Ovary (tissue), 9 donors: ENCODE data around the gene ARL2BP. TPM values are rescaled to one million over a fixed set of nuclear protein-coding genes. Genes with fewer than 3 reads are reported as not detected.

ENCODE experiments used
- DNase-seq, 5 donors: peaks; one replicate each; pipeline ENCODE4 v3.0.0-alpha.2; 2019 to 2020
- H3K27ac ChIP-seq, 2 donors: fragments of 200-600 bp; one replicate each; pipeline versions ENCODE4 v1.5.1 to v1.8.0; 2019 to 2022
- H3K27me3 ChIP-seq: fragments of 200-600 bp; one replicate; pipeline ENCODE4 v1.8.0; 2022
- H3K36me3 ChIP-seq: fragments of 200-600 bp; sonication (generic); one replicate; pipeline ENCODE4 v1.5.1; 2019
- H3K4me1 ChIP-seq: one replicate; pipeline ENCODE4 v1.8.1; 2013; ENCODE audit warnings: mild to moderate bottlenecking, moderate library complexity; ENCODE audit not compliant: insufficient read depth
- H3K4me3 ChIP-seq: fragments of 200-600 bp; sonication (generic); one replicate; pipeline ENCODE4 v1.5.1; 2017
- H3K9me3 ChIP-seq, 2 donors: fragments of 200-600 bp in 1 of 2; sonication (generic) in 1 of 2; one replicate each; pipeline versions ENCODE4 v1.5.1 to v1.8.1; 2013 to 2019; ENCODE audit warnings: mild to moderate bottlenecking in 1 of 2, moderate library complexity in 1 of 2
- EP300 ChIP-seq: sonication (generic); formaldehyde crosslinking; IDR thresholded peaks from one replicate; pipeline ENCODE4 v1.6.1; 2017; ENCODE audit warnings: antibody characterized with exemption
- POLR2A ChIP-seq: fragments of 450-650 bp; IDR thresholded peaks from one replicate; pipeline ENCODE4 v1.6.1; 2017; ENCODE audit warnings: antibody characterized with exemption, mild to moderate bottlenecking, moderate library complexity
- WGBS, 3 donors: extraction: QIAGEN DNeasy Blood & Tissue Kit in 1 of 3; methylation state at CpG; one replicate each; pipeline versions ENCODE4 v1.1.5 to v1.1.7; 2013 to 2017; 5-methylcytosine and 5-hydroxymethylcytosine counted together
- intact Hi-C, 4 donors: fragments of 100-400 bp; cut with DNase I; formaldehyde crosslinking; loops; one replicate each; pipeline versions ENCODE4 v1.11.0 to v1.15.1; 2022 to 2023
- polyA plus RNA-seq, 2 donors: library from polyadenylated mRNA; stranded (reverse); fragments of 200-250 nt in 1 of 2; fragments of 350-450 nt in 1 of 2; fragmentation: Illumina TruSeq in 1 of 2; extraction: RNeasy Lipid Tissue Mini Kit (QIAGEN cat#74804) in 1 of 2; gene quantifications; one replicate each; pipeline ENCODE4 v1.2.3, GENCODE V29; 2013 to 2014
- total RNA-seq, 7 donors: library from RNA; depleted of rRNA in 2 of 7; stranded (reverse); fragments of >200 nt in 2 of 7; fragmentation: NEBNext Ultra II Directional in 3 of 7; extraction: Animal tissue kit (Norgen Biotek cat#: 25700) in 3 of 7; gene quantifications; one replicate each; pipeline versions ENCODE4 v1.1.0 to v1.2.4, GENCODE V29; 2016 to 2023
- TF ChIP-seq, protein P1 (sequence below), 3 donors: fragments of 450-650 bp in 2 of 3; fragments of 200-600 bp in 1 of 3; IDR thresholded peaks; one replicate each; pipeline versions ENCODE4 v1.5.1 to v1.8.0; 2016 to 2022; ENCODE audit warnings: antibody characterized with exemption in 3 of 3, mild to moderate bottlenecking in 1 of 3
- donor health status: DM: no; HTN: no; CAD: no; lungs with moderate emphysema.
- donor health status: DM: no; HTN: no; CAD: no.
- donor health status: Bipolar disorder and iron deficiency.
- donor health status: DM: yes; HTN: yes; CAD: no.
- donor health status: DM: no; HTN: no; CAD: no.
- donor health status: DM: yes; HTN: yes; CAD: no.

The ARL2BP gene
- total and polyA plus RNA-seq, 9 donors: 45.3 to 88.0 (median 57.7) TPM

DNA sequence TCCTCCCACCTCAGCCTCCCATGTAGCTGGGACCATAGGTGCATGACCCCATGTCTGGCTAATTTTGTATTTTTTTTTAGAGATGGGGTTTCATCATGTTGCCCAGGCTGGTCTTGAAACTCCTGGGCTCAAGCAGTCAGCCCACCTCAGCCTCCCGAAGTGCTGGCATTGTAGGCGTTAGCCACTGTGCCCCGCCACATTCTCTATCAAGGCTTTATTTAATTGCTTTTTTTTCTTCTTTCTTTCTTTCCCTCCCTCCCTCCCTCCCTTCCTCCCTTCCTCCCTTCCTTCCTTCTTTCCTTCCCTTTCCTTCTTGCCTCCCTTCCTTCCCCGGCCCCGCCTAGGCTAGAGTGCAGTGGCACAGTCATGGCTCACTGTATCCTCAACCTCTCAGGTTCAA is 35.3 kb upstream of the ARL2BP start:
- intact Hi-C loops: no loop called here
- no peak for TF ChIP-seq POLR2A
- TF ChIP-seq EP300: no peak
- TF ChIP-seq, protein P1, sequence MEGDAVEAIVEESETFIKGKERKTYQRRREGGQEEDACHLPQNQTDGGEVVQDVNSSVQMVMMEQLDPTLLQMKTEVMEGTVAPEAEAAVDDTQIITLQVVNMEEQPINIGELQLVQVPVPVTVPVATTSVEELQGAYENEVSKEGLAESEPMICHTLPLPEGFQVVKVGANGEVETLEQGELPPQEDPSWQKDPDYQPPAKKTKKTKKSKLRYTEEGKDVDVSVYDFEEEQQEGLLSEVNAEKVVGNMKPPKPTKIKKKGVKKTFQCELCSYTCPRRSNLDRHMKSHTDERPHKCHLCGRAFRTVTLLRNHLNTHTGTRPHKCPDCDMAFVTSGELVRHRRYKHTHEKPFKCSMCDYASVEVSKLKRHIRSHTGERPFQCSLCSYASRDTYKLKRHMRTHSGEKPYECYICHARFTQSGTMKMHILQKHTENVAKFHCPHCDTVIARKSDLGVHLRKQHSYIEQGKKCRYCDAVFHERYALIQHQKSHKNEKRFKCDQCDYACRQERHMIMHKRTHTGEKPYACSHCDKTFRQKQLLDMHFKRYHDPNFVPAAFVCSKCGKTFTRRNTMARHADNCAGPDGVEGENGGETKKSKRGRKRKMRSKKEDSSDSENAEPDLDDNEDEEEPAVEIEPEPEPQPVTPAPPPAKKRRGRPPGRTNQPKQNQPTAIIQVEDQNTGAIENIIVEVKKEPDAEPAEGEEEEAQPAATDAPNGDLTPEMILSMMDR (IDR thresholded peaks at IDR 0.05): no peak
- H3K4me3 ChIP-seq: no peak overlapping the region
- H3K36me3 ChIP-seq: no peaks in the 10 kb centered on the region
- H3K4me1 ChIP-seq: no peaks in the 10 kb centered on the region
- no peaks in the 10 kb centered on the region for H3K9me3 ChIP-seq
- no peak overlapping the region for H3K27ac ChIP-seq
- no peak for DNase-seq
- WGBS, 3 donors: 94 to 99% (median 98%) methylated on average over 5 of the region's 5 CpGs
- no peaks in the 10 kb centered on the region for H3K27me3 ChIP-seq

DNA sequence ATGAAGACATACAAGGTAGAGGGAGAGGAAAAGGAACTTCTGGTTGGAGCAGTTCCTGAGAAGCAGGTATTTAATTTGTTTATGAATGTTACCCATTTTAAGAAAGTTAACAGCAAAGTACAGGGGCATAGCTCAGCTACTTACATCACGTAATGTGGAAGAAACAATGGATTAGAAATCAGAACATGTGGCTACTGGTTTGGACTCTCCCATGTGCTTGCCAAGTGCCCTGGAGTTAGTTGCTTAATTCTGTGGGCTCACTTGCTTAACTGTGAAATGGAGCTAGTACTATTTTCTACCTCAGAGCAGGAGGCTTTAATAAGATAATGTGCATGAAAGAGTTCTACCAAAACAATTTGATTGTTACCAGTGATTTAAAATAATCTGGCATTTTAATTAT is 31.6 kb upstream of the ARL2BP start:
- no peaks in the 10 kb centered on the region for H3K4me1 ChIP-seq
- 85 to 97% (median 96%) methylated on average over 1 of the region's 1 CpG for WGBS, 3 donors
- intact Hi-C loops: no loop called here
- H3K27ac ChIP-seq: no peak overlapping the region
- peaks cover 0 to 4% of the 10 kb centered on the region in 2 donors for H3K9me3 ChIP-seq
- no peaks in the 10 kb centered on the region for H3K36me3 ChIP-seq
- H3K27me3 ChIP-seq: no peaks in the 10 kb centered on the region
- no peak for DNase-seq
- no peak for TF ChIP-seq EP300
- TF ChIP-seq, protein P1 (IDR thresholded peaks at IDR 0.05): no peak
- no peak for TF ChIP-seq POLR2A
- no peak overlapping the region for H3K4me3 ChIP-seq

DNA sequence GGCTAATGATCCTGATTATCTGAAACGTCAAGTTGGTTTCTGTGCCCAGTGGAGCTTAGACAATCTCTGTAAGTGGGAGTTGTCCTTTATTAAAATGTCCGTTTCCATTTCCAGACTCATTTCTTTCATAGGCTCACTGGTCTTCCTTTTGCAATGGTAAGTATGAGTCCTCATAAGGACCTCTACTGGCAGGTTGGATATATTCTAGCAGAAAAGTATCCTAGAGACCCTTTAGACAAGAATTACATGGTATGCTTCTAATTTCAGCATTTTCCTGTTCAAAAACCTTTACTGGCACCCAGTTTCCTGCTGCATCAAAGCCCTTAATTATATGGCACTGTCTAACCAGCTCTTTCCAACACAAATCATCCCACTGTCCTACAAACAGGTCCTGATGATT is 28.1 kb upstream of the ARL2BP start:
- Histone ChIP-seq H3K4me1 (no peaks in the 10 kb centered on the region), H3K36me3 (no peaks in the 10 kb centered on the region), H3K4me3 (no peak overlapping the region), H3K9me3 (peaks cover 0 to 4% of the 10 kb centered on the region in 2 donors), H3K27ac (no peak overlapping the region), H3K27me3 (no peaks in the 10 kb centered on the region)
- TF ChIP-seq, protein P1 (IDR thresholded peaks at IDR 0.05): no peak
- TF ChIP-seq EP300 (no peak), POLR2A (no peak)
- intact Hi-C loops: no loop called here
- whole genome bisulfite sequencing, 3 donors: 82 to 83% (median 83%) methylated on average over 2 of the region's 2 CpGs
- no peak for DNase-seq

DNA sequence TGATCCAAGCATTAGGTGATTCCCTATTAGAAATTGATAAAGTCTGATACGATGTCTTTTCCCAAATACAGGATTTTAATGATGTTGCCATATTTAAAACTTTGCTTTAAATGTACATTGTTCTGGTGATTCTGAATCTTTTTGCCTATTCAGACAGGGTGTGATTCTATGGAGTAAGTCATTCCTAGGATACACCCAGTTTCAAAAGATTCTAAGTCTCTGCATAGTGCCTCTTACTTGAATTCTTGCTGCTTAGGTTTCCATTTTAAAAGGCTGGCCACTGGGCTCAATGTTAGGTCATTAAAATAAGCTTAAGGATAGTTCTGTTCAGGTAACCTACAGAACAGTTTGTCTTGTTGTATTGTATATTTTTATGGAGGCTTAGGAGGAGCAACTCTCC is 22.0 kb upstream of the ARL2BP start:
- no peaks in the 10 kb centered on the region for H3K27me3 ChIP-seq
- no peak overlapping the region for H3K27ac ChIP-seq
- H3K9me3 ChIP-seq: no peaks in the 10 kb centered on the region
- TF ChIP-seq EP300 (no peak), POLR2A (no peak)
- TF ChIP-seq, protein P1 (IDR thresholded peaks at IDR 0.05): no peak
- no peak for DNase-seq
- H3K4me1 ChIP-seq: no peaks in the 10 kb centered on the region
- intact Hi-C loops: no loop called here
- WGBS, 3 donors: 81 to 100% (median 97%) methylated on average over 1 of the region's 1 CpG
- no peaks in the 10 kb centered on the region for H3K36me3 ChIP-seq
- H3K4me3 ChIP-seq: no peak overlapping the region
